ENCODE data around the gene GCK. TPM values are rescaled to one million over a fixed set of nuclear protein-coding genes. Genes with fewer than 3 reads are reported as not detected.

GCK gene
- total RNA-seq, 1 experiment from 2014 or later: 2.8 TPM

DNA sequence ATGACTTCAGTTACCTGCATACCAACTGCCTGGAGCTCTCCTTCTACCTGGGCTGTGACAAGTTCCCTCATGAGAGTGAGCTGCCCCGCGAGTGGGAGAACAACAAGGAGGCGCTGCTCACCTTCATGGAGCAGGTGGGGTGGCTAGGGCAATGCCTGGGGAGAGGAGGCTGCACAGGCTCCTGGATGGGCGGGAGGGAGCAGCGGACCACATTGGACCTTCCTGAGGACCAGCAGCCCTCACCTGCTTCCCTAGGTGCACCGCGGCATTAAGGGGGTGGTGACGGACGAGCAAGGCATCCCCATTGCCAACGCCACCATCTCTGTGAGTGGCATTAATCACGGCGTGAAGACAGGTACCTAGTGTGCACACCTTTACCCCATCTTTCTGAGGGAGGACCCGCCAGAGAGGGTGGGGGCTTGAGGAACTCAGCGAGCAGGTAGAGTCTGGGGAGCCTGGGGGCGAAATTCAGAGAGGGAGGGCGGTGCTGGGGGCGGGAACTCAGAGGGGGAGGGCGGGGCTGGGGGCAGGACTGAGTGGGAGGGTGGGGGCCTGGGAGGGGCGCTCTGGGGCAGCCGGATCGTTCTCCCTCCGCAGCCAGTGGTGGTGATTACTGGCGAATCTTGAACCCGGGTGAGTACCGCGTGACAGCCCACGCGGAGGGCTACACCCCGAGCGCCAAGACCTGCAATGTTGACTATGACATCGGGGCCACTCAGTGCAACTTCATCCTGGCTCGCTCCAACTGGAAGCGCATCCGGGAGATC lies 76.1 kb downstream of the GCK start:
- Histone ChIP-seq H3K36me3 (replicated peaks; ENCODE audit: control insufficient read depth, insufficient read depth, low read length) (peaks cover 18% of the 10 kb centered on the region), H3K27me3 (ENCODE audit: control insufficient read depth, insufficient read depth, low read length) (no peaks in the 10 kb centered on the region), H3K4me3 (ENCODE audit: insufficient read depth, low read depth, low read length) (peak overlapping the region; percentile 38)
- DNase-seq: peak; percentile 77

DNA sequence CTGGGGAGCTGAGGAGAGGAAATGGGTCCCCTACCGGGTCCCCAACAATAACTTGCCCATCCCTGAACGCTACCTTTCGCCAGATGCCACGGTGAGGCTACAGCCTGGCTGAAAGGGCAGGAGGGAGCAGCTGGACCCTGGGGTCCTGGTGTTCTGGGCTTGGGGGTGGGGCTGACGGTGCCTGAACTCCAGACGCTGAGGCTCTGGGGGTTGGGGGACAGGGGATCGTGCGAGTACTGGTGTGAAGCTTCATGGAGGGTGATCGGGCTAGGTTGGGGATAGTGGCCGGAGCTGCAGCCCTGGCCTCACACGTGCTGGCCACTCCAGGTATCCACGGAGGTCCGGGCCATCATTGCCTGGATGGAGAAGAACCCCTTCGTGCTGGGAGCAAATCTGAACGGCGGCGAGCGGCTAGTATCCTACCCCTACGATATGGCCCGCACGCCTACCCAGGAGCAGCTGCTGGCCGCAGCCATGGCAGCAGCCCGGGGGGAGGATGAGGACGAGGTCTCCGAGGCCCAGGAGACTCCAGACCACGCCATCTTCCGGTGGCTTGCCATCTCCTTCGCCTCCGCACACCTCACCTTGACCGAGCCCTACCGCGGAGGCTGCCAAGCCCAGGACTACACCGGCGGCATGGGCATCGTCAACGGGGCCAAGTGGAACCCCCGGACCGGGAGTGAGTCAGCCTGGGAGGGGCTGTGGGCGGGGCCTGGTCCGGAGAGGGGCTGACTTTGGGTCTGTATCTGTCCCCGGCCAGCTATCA lies 76.8 kb downstream of the GCK start:
- peak; percentile 83 for DNase-seq
- H3K27me3 ChIP-seq (ENCODE audit: control insufficient read depth, insufficient read depth, low read length): no peaks in the 10 kb centered on the region
- peaks cover 15% of the 10 kb centered on the region for H3K36me3 ChIP-seq (replicated peaks; ENCODE audit: control insufficient read depth, insufficient read depth, low read length)
- peak overlapping the region; percentile 38 for H3K4me3 ChIP-seq (ENCODE audit: insufficient read depth, low read depth, low read length)

DNA sequence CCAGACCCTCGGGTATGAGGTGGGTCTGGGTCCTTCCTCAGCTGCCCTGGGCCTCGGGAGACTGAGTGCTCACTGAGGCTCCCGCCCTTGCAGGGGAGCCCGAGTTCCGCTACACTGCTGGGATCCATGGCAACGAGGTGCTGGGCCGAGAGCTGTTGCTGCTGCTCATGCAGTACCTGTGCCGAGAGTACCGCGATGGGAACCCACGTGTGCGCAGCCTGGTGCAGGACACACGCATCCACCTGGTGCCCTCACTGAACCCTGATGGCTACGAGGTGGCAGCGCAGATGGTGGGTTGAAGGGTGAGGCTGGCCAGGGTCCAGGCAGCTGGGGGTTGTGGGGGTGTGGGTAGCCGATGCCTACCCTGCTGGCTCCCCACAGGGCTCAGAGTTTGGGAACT lies 77.5 kb downstream of the GCK start:
- Histone ChIP-seq H3K36me3 (replicated peaks; ENCODE audit: control insufficient read depth, insufficient read depth, low read length) (peaks cover 12% of the 10 kb centered on the region), H3K27me3 (ENCODE audit: control insufficient read depth, insufficient read depth, low read length) (no peaks in the 10 kb centered on the region), H3K4me3 (ENCODE audit: insufficient read depth, low read depth, low read length) (no peak overlapping the region)
- DNase-seq: peak; percentile 57

- Histone ChIP-seq H3K36me3 (replicated peaks; ENCODE audit: control insufficient read depth, insufficient read depth, low read length) (peaks cover 12% of the 10 kb centered on the region), H3K4me3 (ENCODE audit: insufficient read depth, low read depth, low read length) (no peak overlapping the region), H3K27me3 (ENCODE audit: control insufficient read depth, insufficient read depth, low read length) (no peaks in the 10 kb centered on the region)
- DNase-seq: peak; percentile 41
Observed at GRCh38 chr7:44110719-44111635, 78.3 kb downstream of the GCK start.

- Histone ChIP-seq H3K36me3 (replicated peaks; ENCODE audit: control insufficient read depth, insufficient read depth, low read length) (peaks cover 7% of the 10 kb centered on the region), H3K27me3 (ENCODE audit: control insufficient read depth, insufficient read depth, low read length) (peaks cover 3% of the 10 kb centered on the region), H3K4me3 (ENCODE audit: insufficient read depth, low read depth, low read length) (no peak overlapping the region)
- DNase-seq: peak; percentile 50
Observed at GRCh38 chr7:44109991-44110390, 79.2 kb downstream of the GCK start.

- Histone ChIP-seq H3K4me3 (ENCODE audit: insufficient read depth, low read depth, low read length) (no peak overlapping the region), H3K27me3 (ENCODE audit: control insufficient read depth, insufficient read depth, low read length) (peaks cover 7% of the 10 kb centered on the region), H3K36me3 (replicated peaks; ENCODE audit: control insufficient read depth, insufficient read depth, low read length) (peaks cover under 1% of the 10 kb centered on the region; the same call in 1 of the 2 replicates)
Observed at GRCh38 chr7:44108768-44109750, 80.2 kb downstream of the GCK start.

GRCh38 chr7:44107961-44108767 lies 81.1 kb downstream of the GCK start:
- peak; percentile 54 for DNase-seq
- no peak overlapping the region for H3K4me3 ChIP-seq (ENCODE audit: insufficient read depth, low read depth, low read length)
- peaks cover 10% of the 10 kb centered on the region for H3K27me3 ChIP-seq (ENCODE audit: control insufficient read depth, insufficient read depth, low read length)
- H3K36me3 ChIP-seq (replicated peaks; ENCODE audit: control insufficient read depth, insufficient read depth, low read length): no peaks in the 10 kb centered on the region; the same call in 1 of the 2 replicates

More at GRCh38 chr7:44108768-44109750, 80.2 kb downstream of the GCK start:
- DNase-seq: peak; percentile 77

GRCh38 chr7:44107116-44107960 lies 81.9 kb downstream of the GCK start:
- no peak overlapping the region for H3K4me3 ChIP-seq (ENCODE audit: insufficient read depth, low read depth, low read length)
- peak; percentile 48 for DNase-seq
- no peaks in the 10 kb centered on the region; the same call in 1 of the 2 replicates for H3K36me3 ChIP-seq (replicated peaks; ENCODE audit: control insufficient read depth, insufficient read depth, low read length)
- H3K27me3 ChIP-seq (ENCODE audit: control insufficient read depth, insufficient read depth, low read length): peaks cover 10% of the 10 kb centered on the region

GRCh38 chr7:44106311-44107065 lies 82.8 kb downstream of the GCK start:
- DNase-seq: no peak
- no peak overlapping the region for H3K4me3 ChIP-seq (ENCODE audit: insufficient read depth, low read depth, low read length)
- H3K27me3 ChIP-seq (ENCODE audit: control insufficient read depth, insufficient read depth, low read length): peaks cover 10% of the 10 kb centered on the region
- H3K36me3 ChIP-seq (replicated peaks; ENCODE audit: control insufficient read depth, insufficient read depth, low read length): no peaks in the 10 kb centered on the region; the same call in 1 of the 2 replicates

DNA sequence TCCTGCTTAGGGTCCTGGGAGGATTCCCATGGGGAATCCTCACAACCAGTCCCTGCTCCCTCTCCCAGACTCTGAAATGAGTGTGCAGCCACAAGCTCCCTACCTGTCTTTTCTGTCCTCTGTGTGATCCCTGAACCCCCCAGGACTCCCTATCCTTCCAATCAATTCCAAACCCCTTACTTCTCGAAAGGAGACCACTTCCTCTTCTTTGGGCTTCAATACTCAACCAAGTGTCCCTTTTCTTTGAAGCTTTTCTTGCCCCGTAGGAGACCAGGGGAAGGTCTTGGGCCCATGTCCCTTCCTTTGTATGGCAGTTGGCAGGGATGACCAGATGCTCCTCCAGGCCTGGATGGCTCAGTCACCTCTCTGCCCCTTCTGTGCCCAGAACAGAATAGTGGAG lies 83.4 kb downstream of the GCK start:
- no peak for DNase-seq
- H3K36me3 ChIP-seq (replicated peaks; ENCODE audit: control insufficient read depth, insufficient read depth, low read length): no peaks in the 10 kb centered on the region; the same call in 1 of the 2 replicates
- peaks cover 10% of the 10 kb centered on the region for H3K27me3 ChIP-seq (ENCODE audit: control insufficient read depth, insufficient read depth, low read length)
- no peak overlapping the region for H3K4me3 ChIP-seq (ENCODE audit: insufficient read depth, low read depth, low read length)

DNA sequence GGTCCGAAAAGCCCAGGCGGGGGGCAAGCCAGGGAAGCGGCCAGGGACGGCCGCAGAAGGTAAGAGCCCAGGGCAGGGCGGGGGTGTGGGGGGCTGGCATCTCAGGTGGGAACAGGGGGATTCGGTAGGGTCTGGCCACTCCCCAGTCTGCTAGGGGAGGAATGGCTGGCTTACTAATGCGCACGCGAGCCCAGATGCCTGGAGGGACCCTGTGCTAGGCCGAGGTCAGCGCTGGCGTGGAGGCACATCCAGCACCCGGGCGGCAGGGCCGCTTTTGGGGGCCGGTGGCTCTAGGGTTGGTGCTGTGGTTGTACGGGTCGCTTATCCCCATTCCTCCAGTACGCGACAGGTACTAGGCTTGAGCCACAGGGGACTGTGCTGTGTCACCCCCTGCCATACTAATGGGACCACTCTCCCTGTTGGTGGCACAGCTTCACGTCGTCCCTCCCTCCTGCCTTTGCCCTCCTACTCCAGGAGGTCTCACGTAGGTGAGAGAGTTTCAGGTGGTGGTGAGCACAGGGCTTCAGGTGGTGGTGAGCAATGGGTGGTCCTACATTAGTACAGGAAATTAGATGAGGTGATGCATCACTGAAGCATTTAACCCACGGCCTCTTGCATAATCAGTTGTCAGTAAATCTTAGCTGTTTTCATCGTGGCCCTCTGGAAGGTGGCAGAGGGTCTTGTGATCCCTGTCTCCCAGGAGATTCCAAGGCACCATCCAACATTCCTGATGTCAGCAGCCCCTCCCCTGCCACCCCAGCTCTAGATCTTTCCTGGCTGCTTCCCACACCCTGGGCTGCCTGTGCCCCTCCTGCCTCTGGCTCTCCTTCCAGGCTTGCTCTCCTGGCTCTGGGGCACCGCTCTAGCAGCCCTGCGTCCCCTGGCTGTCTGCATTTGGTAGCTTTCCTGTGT lies 84.1 kb downstream of the GCK start:
- peak; percentile 91 for DNase-seq
- Histone ChIP-seq H3K4me3 (ENCODE audit: insufficient read depth, low read depth, low read length) (peak overlapping the region; percentile 75), H3K36me3 (replicated peaks; ENCODE audit: control insufficient read depth, insufficient read depth, low read length) (no peaks in the 10 kb centered on the region), H3K27me3 (ENCODE audit: control insufficient read depth, insufficient read depth, low read length) (peaks cover 10% of the 10 kb centered on the region)

Data from H7 (cell line).